K562 (cell line): ENCODE data around the gene LAIR2. TPM values are rescaled to one million over a fixed set of nuclear protein-coding genes. Genes with fewer than 3 reads are reported as not detected.

Experiments
- ATAC-seq: fragments of 200-7000 bp; cut with Tn5 transposase; 3 replicates; pipeline ENCODE4 v1.9.1; 2020; ENCODE audit warnings: moderate library complexity
- BruUV-seq: library from RNA; stranded (reverse); fragments of 400-500 nt; replicated peaks from 2 replicates; lab custom pipeline; 2021; lab: Mats Ljungman, UMichigan
- CTCF ChIA-PET: fragments of 300-600 bp; formaldehyde crosslinking; extraction: SDS; loops from one replicate; lab custom pipeline; 2021; ENCODE audit warnings: low intra/inter-chr PET ratio; lab: Yijun Ruan, JAX
- POLR2A ChIA-PET: fragments of 300-600, 350-650 bp; sonication (Branson Sonifier 250); formaldehyde crosslinking; extraction: SDS; loops from one replicate; lab custom pipeline; 2021; ENCODE audit warnings: antibody characterized with exemption, inconsistent platforms; lab: Yijun Ruan, JAX
- DNase-seq, 4 experiments: peaks; one replicate each; pipeline versions ENCODE4 v3.0.0 to v3.0.0-alpha.2; 2011 to 2018; ENCODE audit warnings: low spot score in 3 of 4, mixed read lengths in 3 of 4; ENCODE audit errors: extremely low read depth in 1 of 4
- FAIRE-seq: peaks from 2 replicates; lab custom pipeline; 2011; peaks lifted over from hg19 to GRCh38; lab: Jason Lieb, UNC
- H2AFZ ChIP-seq: 2 replicates; pipeline ENCODE4 v1.6.0; 2011; ENCODE audit warnings: low read depth, low read length, control low read depth, inconsistent platforms
- H3K27ac ChIP-seq: fragments of 200-600 bp; 3 replicates; pipeline ENCODE4 v1.8.0; 2011; ENCODE audit warnings: low read depth, mild to moderate bottlenecking, control low read depth, inconsistent platforms, low read length, moderate library complexity, mixed read lengths; ENCODE audit errors: extremely low read depth
- H3K27me3 ChIP-seq, 2 experiments: fragments of 300-600 bp in 1 of 2; 2 replicates in 1 of 2; 3 replicates in 1 of 2; pipeline versions ENCODE4 v1.6.0 to v1.8.0; 2011; ENCODE audit warnings: inconsistent platforms in 2 of 2, low read length in 2 of 2, mild to moderate bottlenecking in 1 of 2, mixed read lengths in 1 of 2, moderate library complexity in 1 of 2; ENCODE audit not compliant: control insufficient read depth in 2 of 2, insufficient read depth in 2 of 2
- H3K36me3 ChIP-seq: fragments of 300-600 bp; 3 replicates; pipeline ENCODE4 v1.8.0; 2011; ENCODE audit warnings: mild to moderate bottlenecking, low read length, inconsistent platforms; ENCODE audit not compliant: control insufficient read depth, insufficient read depth
- H3K4me1 ChIP-seq, 2 experiments: fragments of 200-600 bp in 1 of 2; replicated peaks in 1 of 2; 2 replicates in 1 of 2; 3 replicates in 1 of 2; pipeline versions ENCODE4 v1.5.1 to v1.8.0; 2011; ENCODE audit warnings: inconsistent platforms in 2 of 2, low read length in 2 of 2, mild to moderate bottlenecking in 1 of 2, mixed read lengths in 1 of 2, moderate library complexity in 1 of 2; ENCODE audit not compliant: control insufficient read depth in 2 of 2, insufficient read depth in 2 of 2
- H3K4me2 ChIP-seq: 2 replicates; pipeline ENCODE4 v1.6.1; 2011; ENCODE audit warnings: low read length, control low read depth, inconsistent platforms, mixed read lengths; ENCODE audit not compliant: insufficient read depth
- H3K4me3 ChIP-seq: fragments of 200-600 bp; sonication (generic), shearing (Covaris generic); 2 replicates; pipeline ENCODE4 v1.5.1; 2016; ENCODE audit warnings: control low read depth, inconsistent platforms
- H3K79me2 ChIP-seq: fragments of 200-600 bp; 3 replicates; pipeline ENCODE4 v1.8.0; 2011; ENCODE audit warnings: low read length, inconsistent platforms; ENCODE audit not compliant: control insufficient read depth, insufficient read depth
- H3K9ac ChIP-seq, 2 experiments: 2 replicates each; pipeline versions ENCODE4 v1.6.0 to v1.6.1; 2011; ENCODE audit warnings: low read depth in 2 of 2, low read length in 2 of 2, control low read depth in 1 of 2, inconsistent platforms in 1 of 2, mild to moderate bottlenecking in 1 of 2, mixed read lengths in 1 of 2; ENCODE audit not compliant: insufficient read depth in 1 of 2
- H3K9me1 ChIP-seq: one replicate; pipeline ENCODE4 v1.6.0; 2011; ENCODE audit warnings: inconsistent platforms, mild to moderate bottlenecking, low read length, moderate library complexity; ENCODE audit not compliant: control insufficient read depth, insufficient read depth
- H3K9me3 ChIP-seq: replicated peaks from 2 replicates; pipeline ENCODE4 v1.5.1; 2011; ENCODE audit warnings: low read depth, low read length, inconsistent platforms; ENCODE audit not compliant: control insufficient read depth, insufficient read depth
- H4K20me1 ChIP-seq: replicated peaks from 2 replicates; pipeline ENCODE4 v1.6.1; 2011; ENCODE audit warnings: low read length, inconsistent platforms, mixed read lengths; ENCODE audit not compliant: control insufficient read depth, insufficient read depth
- CCNT2 ChIP-seq: IDR thresholded peaks from 2 replicates; pipeline ENCODE4 v1.6.1; 2011; ENCODE audit warnings: borderline replicate concordance, low read depth, mild to moderate bottlenecking, moderate library complexity, mixed read lengths, low read length; ENCODE audit not compliant: insufficient read length; ENCODE audit errors: extremely low read depth
- DPF2 ChIP-seq: fragments of 450-650 bp; IDR thresholded peaks from 2 replicates; pipeline ENCODE4 v1.6.1; 2016
- ETV6 ChIP-seq, 3 experiments: fragments of 150-350 bp in 1 of 3; sonication (generic) in 1 of 3; formaldehyde crosslinking in 1 of 3; IDR thresholded peaks; 2 replicates each; pipeline versions ENCODE4 v1.6.1 to v1.8.0; 2014 to 2022; ENCODE audit warnings: borderline replicate concordance in 2 of 3, low read depth in 2 of 3, antibody characterized with exemption in 1 of 3, low read length in 1 of 3, mild to moderate bottlenecking in 1 of 3, missing genetic modification reagents in 1 of 3
- FOXJ2 ChIP-seq: fragments of 200-800 bp; sonication (Bioruptor generic); IDR thresholded peaks from 2 replicates; pipeline ENCODE4 v1.6.1; 2016; ENCODE audit warnings: missing genetic modification characterization, missing compliant biosample characterization
- GTF2E2 ChIP-seq: fragments of 200-800 bp; sonication (Bioruptor generic); IDR thresholded peaks from 2 replicates; pipeline ENCODE4 v1.6.1; 2016; ENCODE audit warnings: missing genetic modification characterization, missing compliant biosample characterization
- HNRNPK ChIP-seq: fragments of 200-400 bp; formaldehyde crosslinking; IDR thresholded peaks from one replicate; pipeline ENCODE4 v1.6.1; 2018; ENCODE audit warnings: mild to moderate bottlenecking, low read depth, low read length; ENCODE audit not compliant: poor library complexity, severe bottlenecking
- MAZ ChIP-seq, 2 experiments: fragments of 450-650 bp in 1 of 2; sonication (generic) in 1 of 2; formaldehyde crosslinking; IDR thresholded peaks in 1 of 2; conservative IDR thresholded peaks in 1 of 2; 2 replicates each; pipeline versions ENCODE4 v1.4.0 to v1.5.0; 2020; ENCODE audit warnings: mild to moderate bottlenecking in 1 of 2, missing genetic modification reagents in 1 of 2
- MEIS2 ChIP-seq: fragments of 450-650 bp; IDR thresholded peaks from 2 replicates; pipeline ENCODE4 v1.6.1; 2014; ENCODE audit warnings: mild to moderate bottlenecking; ENCODE audit not compliant: partially characterized antibody
- MXI1 ChIP-seq: IDR thresholded peaks from 2 replicates; pipeline ENCODE4 v1.6.1; 2011; ENCODE audit warnings: low read depth, mild to moderate bottlenecking, improper control_type of control experiment, low read length
- NELFE ChIP-seq: IDR thresholded peaks from 2 replicates; pipeline ENCODE4 v1.6.1; 2011; ENCODE audit warnings: mild to moderate bottlenecking; ENCODE audit not compliant: insufficient read depth, insufficient read length
- NFE2 ChIP-seq: IDR thresholded peaks from 2 replicates; pipeline ENCODE4 v1.6.1; 2014; ENCODE audit warnings: antibody characterized with exemption, low read depth
- SMAD2 ChIP-seq: fragments of 150-350 bp; IDR thresholded peaks from 2 replicates; pipeline ENCODE4 v1.6.1; 2014; ENCODE audit warnings: low read depth, mild to moderate bottlenecking, low read length
- SRF ChIP-seq, 2 experiments: fragments of 250-450, 450-650 bp in 1 of 2; sonication (Bioruptor Pico) in 1 of 2; sonication (generic) in 1 of 2; formaldehyde crosslinking; IDR thresholded peaks; 2 replicates each; pipeline versions ENCODE4 v1.5.0 to v1.5.1; 2020 to 2022; ENCODE audit warnings: mild to moderate bottlenecking in 1 of 2, missing genetic modification reagents in 1 of 2
- STAT5B ChIP-seq: fragments of 250-450 bp; sonication (Bioruptor Pico); IDR thresholded peaks from 2 replicates; pipeline ENCODE4 v1.8.0; 2021; ENCODE audit warnings: mild to moderate bottlenecking, inconsistent platforms
- SUPT5H ChIP-seq: fragments of 450-650 bp; IDR thresholded peaks from 2 replicates; pipeline ENCODE4 v1.6.1; 2016
- TCF15 ChIP-seq: fragments of 250-450 bp; sonication (Bioruptor Pico); IDR thresholded peaks from 2 replicates; pipeline ENCODE4 v1.8.0; 2022; ENCODE audit warnings: moderate library complexity, mild to moderate bottlenecking, inconsistent platforms
- ZC3H4 ChIP-seq: sonication (generic); formaldehyde crosslinking; IDR thresholded peaks from 2 replicates; pipeline ENCODE4 v1.9.0; 2021; ENCODE audit warnings: missing genetic modification reagents, borderline replicate concordance
- ZNF232 ChIP-seq: sonication (generic); formaldehyde crosslinking; IDR thresholded peaks from 2 replicates; pipeline ENCODE4 v1.8.0; 2022; ENCODE audit warnings: mild to moderate bottlenecking, missing genetic modification reagents
- ZNF398 ChIP-seq: fragments of 250-450 bp; sonication (Bioruptor Pico); IDR thresholded peaks from 2 replicates; pipeline ENCODE4 v1.8.0; 2021; ENCODE audit warnings: moderate library complexity, mild to moderate bottlenecking, inconsistent platforms
- ZNF785 ChIP-seq: fragments of 250-450 bp; sonication (Bioruptor Pico); IDR thresholded peaks from 2 replicates; pipeline ENCODE4 v1.4.0; 2020; ENCODE audit warnings: mild to moderate bottlenecking
- WGBS: fragments of 100-300 bp; shearing (Covaris generic); methylation state at CpG from one replicate; pipeline ENCODE4 v1.1.6; 2016; ENCODE audit warnings: low coverage, mixed read lengths; ENCODE audit not compliant: insufficient coverage; ENCODE audit errors: missing lambda C conversion rate; 5-methylcytosine and 5-hydroxymethylcytosine counted together
- in situ Hi-C: fragments of 300-500 bp; cut with MboI; formaldehyde crosslinking; loops from 4 replicates; pipeline ENCODE4 v1.15.0; 2018; ENCODE audit warnings: inconsistent platforms, mixed read lengths
- intact Hi-C: fragments of 100-400 bp; cut with micrococcal nuclease; formaldehyde crosslinking; loops from 2 replicates; pipeline ENCODE4 v1.14.2; 2022
- polyA plus RNA-seq, 8 experiments: library from polyadenylated mRNA; depleted of rRNA in 4 of 8; stranded (reverse) in 5 of 8; unstranded in 3 of 8; fragments of >200 nt; fragmentation: Nextera tagmentation in 2 of 8; fragmentation: Illumina TruSeq in 1 of 8; extraction: Ambion mirVana in 2 of 8; extraction: Trizol in 1 of 8; gene quantifications; 2 replicates each; pipeline versions ENCODE4 v1.2.1 to v1.2.3, GENCODE V29; 2011 to 2014; ENCODE audit warnings: inconsistent platforms in 1 of 8, missing spikeins in 1 of 8
- total RNA-seq, 7 experiments: library from RNA; depleted of rRNA in 6 of 7; stranded (reverse); fragments of >200 nt in 6 of 7; fragmentation: Illumina TruSeq in 2 of 7; extraction: Trizol in 2 of 7; gene quantifications; 2 replicates each; pipeline versions ENCODE4 v1.2.1 to v1.2.3, GENCODE V29; 2011 to 2021; ENCODE audit warnings: low replicate concordance in 1 of 7

Gene LAIR2
- total and polyA plus RNA-seq, 9 of the 15 experiments (the other 6 are each of a cell fraction or from before 2014, with no cell fraction given), result not detected

- H3K27me3 ChIP-seq, result peaks cover 7 to 17% of the 10 kb centered on the region in 2 experiments; a peak in 4 of 5 replicates
- peaks cover 2% of the 10 kb centered on the region; the same call in 1 of the 2 replicates for H4K20me1 ChIP-seq
- no peaks in the 10 kb centered on the region; a peak in 1 of 5 replicates for H3K4me1 ChIP-seq
- ATAC-seq, result no peak
- no peak overlapping the region for H3K9ac ChIP-seq
- H3K36me3 ChIP-seq, result no peaks in the 10 kb centered on the region
- H3K4me2 ChIP-seq, result no peak overlapping the region
- in situ Hi-C loops, result loop anchor here (10.0 kb wide), 1 partner anchor 195 kb away; no protein-coding TSS in a partner anchor
- no peak for DNase-seq
- H2AFZ ChIP-seq, result no peak overlapping the region
- POLR2A ChIA-PET, result no interaction called here
- TF ChIP-seq GTF2E2 (tag) (no peak), FOXJ2 (tag) (no peak), SMAD2 (no peak), ZC3H4 (no peak), CCNT2 (no peak), HNRNPK (no peak), MEIS2 (no peak), SRF (CRISPR knock-in tag; IDR thresholded peaks at IDR 0.05) (no peak), ETV6 (IDR thresholded peaks at IDR 0.05; ENCODE audit: borderline replicate concordance in 1 of 2, low read depth in 2 of 2, low read length in 1 of 2) (no peak), ETV6 (CRISPR knock-in tag; IDR thresholded peaks at IDR 0.05; ENCODE audit: borderline replicate concordance) (no peak), STAT5B (no peak), SUPT5H (no peak), DPF2 (no peak), MAZ (CRISPR knock-in tag; conservative IDR thresholded peaks at IDR 0.05 in 1 of 2, IDR thresholded peaks at IDR 0.05 in 1 of 2) (no peak), ZNF398 (no peak), NELFE (no peak), NFE2 (no peak), MXI1 (no peak), TCF15 (no peak), ZNF785 (CRISPR knock-in tag) (no peak), ZNF232 (no peak)
- no peak overlapping the region for H3K4me3 ChIP-seq
- FAIRE-seq, result no peak
- no peak overlapping the region for H3K27ac ChIP-seq
- H3K79me2 ChIP-seq, result no peaks in the 10 kb centered on the region
- CTCF ChIA-PET, result no interaction called here
- no peaks in the 10 kb centered on the region for H3K9me1 ChIP-seq
- no TSS peak for BruUV-seq
- no peaks in the 10 kb centered on the region for H3K9me3 ChIP-seq
- 4% methylated on average over 2 of the region's 2 CpGs for WGBS
- intact Hi-C loops, result loop anchor here (2.0 kb wide), 1 partner anchor 197 kb away; no protein-coding TSS in a partner anchor
Measured at GRCh38 chr19:54480051-54480450, 22.6 kb upstream of the LAIR2 start.
